Measurements from ENCODE around the gene DOCK2. TPM values are rescaled to one million over a fixed set of nuclear protein-coding genes. Genes with fewer than 3 reads are reported as not detected.

The DOCK2 gene
- total RNA-seq, 1 donor from 2014 or later: 6.5 TPM

DNA sequence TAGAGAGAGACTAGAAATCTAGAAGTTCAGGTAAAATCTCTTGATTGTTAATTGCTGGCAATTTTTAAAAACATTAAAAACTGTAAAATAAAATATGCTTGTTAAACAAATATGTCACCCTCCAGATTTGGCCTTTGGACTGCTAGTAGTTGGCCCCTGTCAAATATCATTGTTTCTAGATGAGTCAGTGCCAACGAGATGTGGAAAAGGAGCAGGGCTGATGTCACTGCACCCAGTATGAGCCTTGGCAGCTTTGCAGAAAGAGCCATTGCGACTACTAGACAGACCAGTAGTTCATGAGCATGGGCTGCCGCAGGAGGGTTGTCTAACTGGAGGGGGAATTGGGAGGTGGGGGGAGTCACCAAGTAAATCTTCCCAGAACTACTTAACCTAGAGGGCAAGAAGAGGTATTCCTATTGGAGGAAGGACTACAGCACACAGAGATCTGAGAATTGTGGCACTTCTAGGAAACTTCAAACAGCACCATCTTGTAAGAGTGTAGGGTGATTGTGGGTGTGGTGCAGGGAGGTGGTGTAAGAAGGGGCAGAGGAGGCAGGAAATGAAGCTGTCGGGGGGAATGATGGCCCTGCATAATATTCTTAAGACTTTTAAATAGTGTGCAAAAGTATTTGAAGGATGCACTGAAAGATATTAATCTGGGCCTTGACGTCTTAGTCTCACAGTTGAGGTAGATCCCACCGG, 7.1 kb upstream of the DOCK2 start:
- Mint-ChIP-seq H3K9me3 (ENCODE audit: unreplicated experiment) (no peaks in the 10 kb centered on the region), H3K4me3 (ENCODE audit: unreplicated experiment) (no peak overlapping the region), H3K4me1 (ENCODE audit: unreplicated experiment) (no peaks in the 10 kb centered on the region), H3K27ac (ENCODE audit: unreplicated experiment) (no peak overlapping the region), H3K36me3 (ENCODE audit: low read depth, unreplicated experiment) (no peaks in the 10 kb centered on the region), H3K27me3 (ENCODE audit: unreplicated experiment) (peaks cover 2% of the 10 kb centered on the region)
- TF ChIP-seq, protein P1, sequence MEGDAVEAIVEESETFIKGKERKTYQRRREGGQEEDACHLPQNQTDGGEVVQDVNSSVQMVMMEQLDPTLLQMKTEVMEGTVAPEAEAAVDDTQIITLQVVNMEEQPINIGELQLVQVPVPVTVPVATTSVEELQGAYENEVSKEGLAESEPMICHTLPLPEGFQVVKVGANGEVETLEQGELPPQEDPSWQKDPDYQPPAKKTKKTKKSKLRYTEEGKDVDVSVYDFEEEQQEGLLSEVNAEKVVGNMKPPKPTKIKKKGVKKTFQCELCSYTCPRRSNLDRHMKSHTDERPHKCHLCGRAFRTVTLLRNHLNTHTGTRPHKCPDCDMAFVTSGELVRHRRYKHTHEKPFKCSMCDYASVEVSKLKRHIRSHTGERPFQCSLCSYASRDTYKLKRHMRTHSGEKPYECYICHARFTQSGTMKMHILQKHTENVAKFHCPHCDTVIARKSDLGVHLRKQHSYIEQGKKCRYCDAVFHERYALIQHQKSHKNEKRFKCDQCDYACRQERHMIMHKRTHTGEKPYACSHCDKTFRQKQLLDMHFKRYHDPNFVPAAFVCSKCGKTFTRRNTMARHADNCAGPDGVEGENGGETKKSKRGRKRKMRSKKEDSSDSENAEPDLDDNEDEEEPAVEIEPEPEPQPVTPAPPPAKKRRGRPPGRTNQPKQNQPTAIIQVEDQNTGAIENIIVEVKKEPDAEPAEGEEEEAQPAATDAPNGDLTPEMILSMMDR (IDR thresholded peaks at IDR 0.05; ENCODE audit: unreplicated experiment): no peak
- DNase-seq (ENCODE audit: low spot score): no peak

GRCh38 chr5:169631360-169631759, 5.7 kb upstream of the DOCK2 start:
- TF ChIP-seq, protein P1 (IDR thresholded peaks at IDR 0.05; ENCODE audit: unreplicated experiment): no peak
- H3K27me3 Mint-ChIP-seq (ENCODE audit: unreplicated experiment): peaks cover 2% of the 10 kb centered on the region
- H3K4me3 Mint-ChIP-seq (ENCODE audit: unreplicated experiment): no peak overlapping the region
- no peak for DNase-seq (ENCODE audit: low spot score)
- no peaks in the 10 kb centered on the region for H3K9me3 Mint-ChIP-seq (ENCODE audit: unreplicated experiment)
- no peak overlapping the region for H3K27ac Mint-ChIP-seq (ENCODE audit: unreplicated experiment)
- H3K4me1 Mint-ChIP-seq (ENCODE audit: unreplicated experiment): no peaks in the 10 kb centered on the region
- H3K36me3 Mint-ChIP-seq (ENCODE audit: low read depth, unreplicated experiment): no peaks in the 10 kb centered on the region

- no peak for DNase-seq (ENCODE audit: low spot score)
- Mint-ChIP-seq H3K27ac (ENCODE audit: unreplicated experiment) (no peak overlapping the region), H3K4me1 (ENCODE audit: unreplicated experiment) (peaks cover 3% of the 10 kb centered on the region), H3K4me3 (ENCODE audit: unreplicated experiment) (no peak overlapping the region), H3K36me3 (ENCODE audit: low read depth, unreplicated experiment) (no peaks in the 10 kb centered on the region), H3K27me3 (ENCODE audit: unreplicated experiment) (peaks cover 7% of the 10 kb centered on the region), H3K9me3 (ENCODE audit: unreplicated experiment) (no peaks in the 10 kb centered on the region)
- TF ChIP-seq, protein P1 (IDR thresholded peaks at IDR 0.05; ENCODE audit: unreplicated experiment): no peak
Measured at GRCh38 chr5:169632946-169633345, 4.1 kb upstream of the DOCK2 start.

- Mint-ChIP-seq H3K4me3 (ENCODE audit: unreplicated experiment) (no peak overlapping the region), H3K9me3 (ENCODE audit: unreplicated experiment) (no peaks in the 10 kb centered on the region), H3K4me1 (ENCODE audit: unreplicated experiment) (peaks cover 3% of the 10 kb centered on the region), H3K27ac (ENCODE audit: unreplicated experiment) (no peak overlapping the region), H3K27me3 (ENCODE audit: unreplicated experiment) (peaks cover 7% of the 10 kb centered on the region), H3K36me3 (ENCODE audit: low read depth, unreplicated experiment) (no peaks in the 10 kb centered on the region)
- TF ChIP-seq, protein P1 (IDR thresholded peaks at IDR 0.05; ENCODE audit: unreplicated experiment): no peak
- no peak for DNase-seq (ENCODE audit: low spot score)
Measured at GRCh38 chr5:169634606-169635005, 2.5 kb upstream of the DOCK2 start.

- H3K4me1 Mint-ChIP-seq (ENCODE audit: unreplicated experiment): peaks cover 3% of the 10 kb centered on the region
- peaks cover 7% of the 10 kb centered on the region for H3K27me3 Mint-ChIP-seq (ENCODE audit: unreplicated experiment)
- DNase-seq (ENCODE audit: low spot score): no peak
- no peaks in the 10 kb centered on the region for H3K9me3 Mint-ChIP-seq (ENCODE audit: unreplicated experiment)
- H3K36me3 Mint-ChIP-seq (ENCODE audit: low read depth, unreplicated experiment): no peaks in the 10 kb centered on the region
- no peak overlapping the region for H3K27ac Mint-ChIP-seq (ENCODE audit: unreplicated experiment)
- no peak overlapping the region for H3K4me3 Mint-ChIP-seq (ENCODE audit: unreplicated experiment)
- TF ChIP-seq, protein P1 (IDR thresholded peaks at IDR 0.05; ENCODE audit: unreplicated experiment): no peak
Measured at GRCh38 chr5:169635936-169636335, 1.1 kb upstream of the DOCK2 start.

Measured in endothelial cell (in vitro differentiated cells).